ENCODE results near the gene DIAPH2. TPM values are rescaled to one million over a fixed set of nuclear protein-coding genes. Genes with fewer than 3 reads are reported as not detected.

Gene DIAPH2
- total RNA-seq, 4 donors from 2014 or later: 10.3 to 36.6 (median 17.9) TPM

DNA sequence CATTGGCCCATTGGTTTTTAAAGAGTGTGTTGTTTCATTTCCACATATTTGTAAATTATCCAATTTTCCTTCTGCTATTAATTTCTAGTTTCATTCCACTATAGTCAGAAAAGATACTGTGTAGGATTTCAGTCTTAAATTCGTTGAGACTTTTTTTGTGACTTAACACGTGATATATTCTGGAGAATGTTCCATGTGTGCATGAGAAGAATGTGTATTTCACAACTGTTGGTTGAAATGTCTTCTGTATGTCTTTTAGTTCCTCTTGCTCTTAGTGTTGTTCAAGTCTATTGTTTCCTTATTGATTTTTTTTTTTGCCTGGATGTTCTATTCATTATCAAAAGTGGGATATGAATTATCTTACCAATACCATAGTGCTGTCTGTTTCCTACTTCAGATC is 806.0 kb downstream of the DIAPH2 start:
- Histone ChIP-seq H3K27me3 (no peaks in the 10 kb centered on the region), H3K4me1 (no peaks in the 10 kb centered on the region), H3K36me3 (no peaks in the 10 kb centered on the region), H3K27ac (no peak overlapping the region), H3K4me3 (no peak overlapping the region), H3K9me3 (no peaks in the 10 kb centered on the region)
- WGBS, 2 donors: 77 to 91% methylated on average over 2 of the region's 2 CpGs
- intact Hi-C loops (cut with DNase I): no loop called here
- TF ChIP-seq POLR2A (IDR thresholded peaks at IDR 0.05): no peak
- TF ChIP-seq, protein P1, sequence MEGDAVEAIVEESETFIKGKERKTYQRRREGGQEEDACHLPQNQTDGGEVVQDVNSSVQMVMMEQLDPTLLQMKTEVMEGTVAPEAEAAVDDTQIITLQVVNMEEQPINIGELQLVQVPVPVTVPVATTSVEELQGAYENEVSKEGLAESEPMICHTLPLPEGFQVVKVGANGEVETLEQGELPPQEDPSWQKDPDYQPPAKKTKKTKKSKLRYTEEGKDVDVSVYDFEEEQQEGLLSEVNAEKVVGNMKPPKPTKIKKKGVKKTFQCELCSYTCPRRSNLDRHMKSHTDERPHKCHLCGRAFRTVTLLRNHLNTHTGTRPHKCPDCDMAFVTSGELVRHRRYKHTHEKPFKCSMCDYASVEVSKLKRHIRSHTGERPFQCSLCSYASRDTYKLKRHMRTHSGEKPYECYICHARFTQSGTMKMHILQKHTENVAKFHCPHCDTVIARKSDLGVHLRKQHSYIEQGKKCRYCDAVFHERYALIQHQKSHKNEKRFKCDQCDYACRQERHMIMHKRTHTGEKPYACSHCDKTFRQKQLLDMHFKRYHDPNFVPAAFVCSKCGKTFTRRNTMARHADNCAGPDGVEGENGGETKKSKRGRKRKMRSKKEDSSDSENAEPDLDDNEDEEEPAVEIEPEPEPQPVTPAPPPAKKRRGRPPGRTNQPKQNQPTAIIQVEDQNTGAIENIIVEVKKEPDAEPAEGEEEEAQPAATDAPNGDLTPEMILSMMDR (IDR thresholded peaks at IDR 0.05): no peak
- DNase-seq: no peak

DNA sequence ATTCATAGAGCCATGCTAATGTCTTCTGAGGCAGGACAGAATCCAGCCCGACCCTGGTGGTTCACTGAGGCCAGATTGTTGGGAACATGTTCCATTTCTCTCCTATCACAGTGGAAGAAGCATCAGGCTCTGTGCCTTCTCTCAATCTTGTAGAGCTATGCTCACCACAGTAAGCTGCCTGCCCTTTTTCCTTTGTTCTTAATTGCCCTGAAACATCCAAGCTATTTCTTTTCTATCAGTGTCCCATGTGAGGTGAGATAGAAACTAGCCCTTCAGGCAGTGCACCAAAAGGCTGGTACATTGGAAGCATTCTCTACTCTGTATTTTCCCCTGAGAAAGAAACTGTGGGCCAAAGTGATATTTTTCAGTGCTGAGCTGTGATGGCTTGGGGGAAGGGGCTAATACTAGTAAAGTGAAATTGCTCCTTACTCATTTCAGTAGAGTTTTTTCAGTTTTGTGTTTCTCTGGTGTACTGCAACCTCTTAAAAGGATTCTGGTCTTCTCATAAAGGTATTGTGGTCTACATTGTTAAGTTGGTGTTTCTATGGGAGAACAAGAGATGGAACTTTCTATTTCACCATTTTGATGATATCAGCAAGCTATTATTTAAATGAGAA is 810.2 kb downstream of the DIAPH2 start:
- intact Hi-C loops (cut with DNase I): no loop called here
- Histone ChIP-seq H3K4me3 (no peak overlapping the region), H3K27me3 (no peaks in the 10 kb centered on the region), H3K9me3 (no peaks in the 10 kb centered on the region), H3K36me3 (no peaks in the 10 kb centered on the region), H3K4me1 (no peaks in the 10 kb centered on the region), H3K27ac (no peak overlapping the region)
- no peak for DNase-seq
- WGBS, 2 donors: 86% methylated on average over 1 of the region's 1 CpG; no CpG with 5 or more reads in 1 of the 2 donors
- no peak for TF ChIP-seq POLR2A (IDR thresholded peaks at IDR 0.05)
- TF ChIP-seq, protein P1 (IDR thresholded peaks at IDR 0.05): no peak

GRCh38 chrX:97498093-97498492 is 813.5 kb downstream of the DIAPH2 start:
- no peak for DNase-seq
- WGBS, 2 donors: 57 to 77% methylated on average over 2 of the region's 2 CpGs
- H3K4me3 ChIP-seq: no peak overlapping the region

GRCh38 chrX:97504431-97504830 is 819.8 kb downstream of the DIAPH2 start:
- intact Hi-C loops (cut with DNase I): no loop called here
- no peaks in the 10 kb centered on the region for H3K9me3 ChIP-seq
- no peaks in the 10 kb centered on the region for H3K27me3 ChIP-seq
- TF ChIP-seq, protein P1 (IDR thresholded peaks at IDR 0.05): no peak
- no peak for TF ChIP-seq POLR2A (IDR thresholded peaks at IDR 0.05)
- no peak for DNase-seq
- H3K36me3 ChIP-seq: no peaks in the 10 kb centered on the region
- H3K4me3 ChIP-seq: no peak overlapping the region
- H3K4me1 ChIP-seq: no peaks in the 10 kb centered on the region
- H3K27ac ChIP-seq: no peak overlapping the region

More at GRCh38 chrX:97498093-97498492, 813.5 kb downstream of the DIAPH2 start:
- H3K27ac ChIP-seq: no peak overlapping the region
- H3K36me3 ChIP-seq: no peaks in the 10 kb centered on the region
- no peaks in the 10 kb centered on the region for H3K27me3 ChIP-seq
- TF ChIP-seq, protein P1 (IDR thresholded peaks at IDR 0.05): no peak
- no peak for TF ChIP-seq POLR2A (IDR thresholded peaks at IDR 0.05)
- no peaks in the 10 kb centered on the region for H3K9me3 ChIP-seq
- intact Hi-C loops (cut with DNase I): no loop called here
- no peaks in the 10 kb centered on the region for H3K4me1 ChIP-seq

GRCh38 chrX:97517763-97518162 is 833.1 kb downstream of the DIAPH2 start:
- intact Hi-C loops (cut with DNase I): no loop called here
- Histone ChIP-seq H3K27me3 (no peaks in the 10 kb centered on the region), H3K27ac (no peak overlapping the region), H3K36me3 (no peaks in the 10 kb centered on the region), H3K4me3 (no peak overlapping the region), H3K9me3 (no peaks in the 10 kb centered on the region), H3K4me1 (no peaks in the 10 kb centered on the region)
- TF ChIP-seq, protein P1 (IDR thresholded peaks at IDR 0.05): no peak
- no peak for TF ChIP-seq POLR2A (IDR thresholded peaks at IDR 0.05)
- DNase-seq: no peak
- 52 to 77% methylated on average over 2 of the region's 2 CpGs for WGBS, 2 donors

Measured in esophagus squamous epithelium (tissue), 5 donors.